Stimulated activated effector memory CD8-positive, alpha-beta T cell treated with anti-CD3 and anti-CD28 coated beads, Interleukin-12 subunit alpha, Interleukin-12 subunit beta, amount 100 ng/mL, for 72 hours (primary cell): Measurements from ENCODE around the gene FTO.

Source experiments
- ATAC-seq: fragments of 150-1000 bp; cut with Tn5 transposase; 2 replicates; pipeline ENCODE4 v1.10.0; 2021
- DNase-seq, 2 donors: peaks; one replicate each; pipeline ENCODE4 v3.0.0; 2021 to 2022; ENCODE audit warnings: low spot score in 2 of 2
- H3K27ac Mint-ChIP-seq: one replicate; pipeline ENCODE4 v1.8.0; 2022; ENCODE audit warnings: mild to moderate bottlenecking, mixed read lengths
- H3K36me3 Mint-ChIP-seq: one replicate; pipeline ENCODE4 v1.8.0; 2022; ENCODE audit warnings: mild to moderate bottlenecking, mixed read lengths
- H3K4me1 Mint-ChIP-seq: one replicate; pipeline ENCODE4 v1.8.0; 2022; ENCODE audit warnings: mixed read lengths
- H3K4me3 Mint-ChIP-seq: one replicate; pipeline ENCODE4 v1.8.0; 2022; ENCODE audit warnings: mild to moderate bottlenecking, mixed read lengths
- H3K9me3 Mint-ChIP-seq: one replicate; pipeline ENCODE4 v1.8.0; 2022; ENCODE audit warnings: mixed read lengths

FTO gene

GRCh38 chr16:53960050-53960812, 256.3 kb downstream of the FTO start:
- peaks cover 9% of the 10 kb centered on the region for H3K4me1 Mint-ChIP-seq
- no peaks in the 10 kb centered on the region for H3K36me3 Mint-ChIP-seq
- ATAC-seq (no peak), DNase-seq (no peak)
- H3K4me3 Mint-ChIP-seq = no peak overlapping the region
- no peaks in the 10 kb centered on the region for H3K9me3 Mint-ChIP-seq
- no peak overlapping the region for H3K27ac Mint-ChIP-seq

- no peak overlapping the region for H3K4me3 Mint-ChIP-seq
- no peak for ATAC-seq
- H3K9me3 Mint-ChIP-seq = no peaks in the 10 kb centered on the region
- DNase-seq = no peak
- no peak overlapping the region for H3K27ac Mint-ChIP-seq
- H3K4me1 Mint-ChIP-seq = peaks cover 5% of the 10 kb centered on the region
- H3K36me3 Mint-ChIP-seq = no peaks in the 10 kb centered on the region
These were observed 257.1 kb downstream of the FTO start for GRCh38 chr16:53960954-53961616.

GRCh38 chr16:53962041-53962440, 258.1 kb downstream of the FTO start:
- no peaks in the 10 kb centered on the region for H3K9me3 Mint-ChIP-seq
- ATAC-seq (no peak), DNase-seq (no peak)
- H3K36me3 Mint-ChIP-seq = no peaks in the 10 kb centered on the region
- H3K4me3 Mint-ChIP-seq = no peak overlapping the region
- H3K27ac Mint-ChIP-seq = peak overlapping the region; percentile 40
- H3K4me1 Mint-ChIP-seq = peaks cover 5% of the 10 kb centered on the region

- H3K27ac Mint-ChIP-seq = no peak overlapping the region
- H3K9me3 Mint-ChIP-seq = no peaks in the 10 kb centered on the region
- no peak for DNase-seq
These were observed 260.3 kb downstream of the FTO start for GRCh38 chr16:53964145-53964790.

GRCh38 chr16:53966821-53967571, 263.0 kb downstream of the FTO start:
- no peaks in the 10 kb centered on the region for H3K36me3 Mint-ChIP-seq
- no peak for ATAC-seq
- H3K4me1 Mint-ChIP-seq = peaks cover 3% of the 10 kb centered on the region

More at GRCh38 chr16:53964145-53964790, 260.3 kb downstream of the FTO start:
- Mint-ChIP-seq H3K4me3 (no peak overlapping the region), H3K4me1 (peaks cover 5% of the 10 kb centered on the region), H3K36me3 (no peaks in the 10 kb centered on the region)
- no peak for ATAC-seq

GRCh38 chr16:53967572-53967971, 263.6 kb downstream of the FTO start:
- DNase-seq (no peak), ATAC-seq (no peak)
- H3K9me3 Mint-ChIP-seq = no peaks in the 10 kb centered on the region
- H3K4me3 Mint-ChIP-seq = no peak overlapping the region
- no peak overlapping the region for H3K27ac Mint-ChIP-seq
- H3K4me1 Mint-ChIP-seq = no peaks in the 10 kb centered on the region
- H3K36me3 Mint-ChIP-seq = no peaks in the 10 kb centered on the region

More at GRCh38 chr16:53966821-53967571, 263.0 kb downstream of the FTO start:
- Mint-ChIP-seq H3K9me3 (no peaks in the 10 kb centered on the region), H3K27ac (no peak overlapping the region), H3K4me3 (no peak overlapping the region)
- no peak for DNase-seq

GRCh38 chr16:53968454-53968853, 264.5 kb downstream of the FTO start:
- DNase-seq (no peak), ATAC-seq (no peak)
- Mint-ChIP-seq H3K4me3 (no peak overlapping the region), H3K36me3 (no peaks in the 10 kb centered on the region), H3K9me3 (no peaks in the 10 kb centered on the region), H3K4me1 (no peaks in the 10 kb centered on the region), H3K27ac (no peak overlapping the region)

- DNase-seq = no peak
- H3K36me3 Mint-ChIP-seq = no peaks in the 10 kb centered on the region
- ATAC-seq = no peak
- no peak overlapping the region for H3K27ac Mint-ChIP-seq
- H3K4me1 Mint-ChIP-seq = no peaks in the 10 kb centered on the region
- H3K4me3 Mint-ChIP-seq = no peak overlapping the region
- no peaks in the 10 kb centered on the region for H3K9me3 Mint-ChIP-seq
These were observed 264.9 kb downstream of the FTO start for GRCh38 chr16:53968896-53969295.

GRCh38 chr16:53971616-53972015, 267.7 kb downstream of the FTO start:
- Mint-ChIP-seq H3K4me1 (no peaks in the 10 kb centered on the region), H3K4me3 (no peak overlapping the region), H3K36me3 (no peaks in the 10 kb centered on the region), H3K27ac (no peak overlapping the region), H3K9me3 (no peaks in the 10 kb centered on the region)
- no peak for DNase-seq
- ATAC-seq = no peak

- ATAC-seq = no peak
- no peaks in the 10 kb centered on the region for H3K36me3 Mint-ChIP-seq
- H3K4me1 Mint-ChIP-seq = no peaks in the 10 kb centered on the region
- H3K27ac Mint-ChIP-seq = no peak overlapping the region
- H3K4me3 Mint-ChIP-seq = no peak overlapping the region
- no peaks in the 10 kb centered on the region for H3K9me3 Mint-ChIP-seq
- DNase-seq = no peak
These were observed 269.1 kb downstream of the FTO start for GRCh38 chr16:53973021-53973420.

- DNase-seq (no peak), ATAC-seq (no peak)
- H3K4me1 Mint-ChIP-seq = no peaks in the 10 kb centered on the region
- no peak overlapping the region for H3K27ac Mint-ChIP-seq
- H3K9me3 Mint-ChIP-seq = no peaks in the 10 kb centered on the region
- H3K36me3 Mint-ChIP-seq = no peaks in the 10 kb centered on the region
- no peak overlapping the region for H3K4me3 Mint-ChIP-seq
These were observed 270.6 kb downstream of the FTO start for GRCh38 chr16:53974484-53975080.

GRCh38 chr16:53980675-53981074, 276.7 kb downstream of the FTO start:
- H3K27ac Mint-ChIP-seq = no peak overlapping the region
- DNase-seq (no peak), ATAC-seq (no peak)
- H3K36me3 Mint-ChIP-seq = no peaks in the 10 kb centered on the region
- H3K4me1 Mint-ChIP-seq = no peaks in the 10 kb centered on the region
- H3K4me3 Mint-ChIP-seq = no peak overlapping the region
- H3K9me3 Mint-ChIP-seq = no peaks in the 10 kb centered on the region

GRCh38 chr16:53982631-53983042, 278.7 kb downstream of the FTO start:
- DNase-seq (no peak), ATAC-seq (no peak)
- no peak overlapping the region for H3K4me3 Mint-ChIP-seq

GRCh38 chr16:53984936-53985335, 281.0 kb downstream of the FTO start:
- no peak for DNase-seq
- no peak for ATAC-seq
- Mint-ChIP-seq H3K4me1 (no peaks in the 10 kb centered on the region), H3K36me3 (no peaks in the 10 kb centered on the region), H3K9me3 (no peaks in the 10 kb centered on the region), H3K27ac (no peak overlapping the region), H3K4me3 (no peak overlapping the region)

More at GRCh38 chr16:53982631-53983042, 278.7 kb downstream of the FTO start:
- Mint-ChIP-seq H3K4me1 (no peaks in the 10 kb centered on the region), H3K36me3 (no peaks in the 10 kb centered on the region), H3K27ac (no peak overlapping the region), H3K9me3 (no peaks in the 10 kb centered on the region)

- H3K4me3 Mint-ChIP-seq = no peak overlapping the region
- H3K4me1 Mint-ChIP-seq = peaks cover 2% of the 10 kb centered on the region
- no peak for ATAC-seq
- H3K27ac Mint-ChIP-seq = no peak overlapping the region
- DNase-seq = no peak
- H3K36me3 Mint-ChIP-seq = no peaks in the 10 kb centered on the region
- H3K9me3 Mint-ChIP-seq = no peaks in the 10 kb centered on the region
These were observed 281.9 kb downstream of the FTO start for GRCh38 chr16:53985861-53986260.
